Measurements from ENCODE around the gene MAPK8IP2. TPM values are rescaled to one million over a fixed set of nuclear protein-coding genes. Genes with fewer than 3 reads are reported as not detected.

Gene MAPK8IP2
- total and polyA plus RNA-seq, 2 of the 13 experiments (the other 11 are each of a cell fraction or from before 2014, with no cell fraction given): 1.3 to 2.6 TPM

DNA sequence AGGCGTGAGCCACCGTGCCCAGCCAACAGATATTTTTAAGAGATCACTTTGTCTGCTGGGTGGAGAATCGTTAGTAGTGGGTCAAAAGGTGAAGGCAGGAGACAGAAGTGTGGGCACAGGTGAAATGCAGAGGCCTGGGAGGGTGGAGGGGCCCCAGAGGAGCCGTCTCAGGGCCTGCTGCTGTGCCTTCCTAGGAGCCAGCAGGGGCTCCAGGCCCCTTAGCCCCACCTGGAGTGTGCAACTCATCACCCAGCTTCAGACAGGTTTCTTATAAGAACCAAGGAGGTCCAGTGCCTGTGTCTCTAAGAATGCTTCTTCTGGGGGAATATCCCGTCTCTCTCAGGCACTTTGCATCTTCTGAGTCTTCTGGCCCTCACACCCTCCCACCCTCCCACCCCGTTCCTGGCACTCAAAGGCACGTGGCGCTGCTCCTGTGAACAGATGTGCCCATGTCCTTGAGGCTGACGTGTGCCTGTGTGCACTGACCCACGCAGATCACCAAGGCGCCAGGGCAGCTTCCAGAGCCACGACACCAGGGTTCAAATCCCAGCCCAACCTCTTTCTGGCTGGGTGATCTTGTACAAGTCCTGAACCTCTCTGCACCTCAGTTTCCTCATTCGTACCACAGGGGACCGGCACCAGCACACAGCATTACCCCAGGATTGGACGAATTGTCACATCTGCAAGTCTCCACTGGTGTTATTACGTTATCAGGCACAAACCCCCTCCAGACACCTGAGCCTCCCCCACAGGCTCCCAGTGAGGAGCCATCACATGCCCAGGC lies 23.9 kb downstream of the MAPK8IP2 start:
- H3K27me3 ChIP-seq (ENCODE audit: control insufficient read depth in 1 of 2, insufficient read depth in 2 of 2, low read length in 2 of 2): no peaks in the 10 kb centered on the region; a peak in 1 of 5 replicates
- in situ Hi-C loops (cut with HindIII; ENCODE audit: extremely low pct_ligation_motif_present, low pct_unique_long_range_greater_than_20kb): loop anchor here (5.0 kb wide), 1 partner anchor 73 kb away; no protein-coding TSS in a partner anchor
- no peak for TF ChIP-seq PREB (CRISPR knock-in tag; IDR thresholded peaks at IDR 0.05)
- no peak for TF ChIP-seq SKIL (CRISPR knock-in tag; IDR thresholded peaks at IDR 0.05; ENCODE audit: borderline replicate concordance)
- no peak for TF ChIP-seq HHEX (CRISPR knock-in tag; IDR thresholded peaks at IDR 0.05)
- no peak for TF ChIP-seq RARA (CRISPR knock-in tag; IDR thresholded peaks at IDR 0.05)
- no peak for TF ChIP-seq ZNF331 (CRISPR knock-in tag; IDR thresholded peaks at IDR 0.05)
- no peak for TF ChIP-seq PHF21A (CRISPR knock-in tag; IDR thresholded peaks at IDR 0.05)
- no peak for TF ChIP-seq ZNF839 (CRISPR knock-in tag; IDR thresholded peaks at IDR 0.05; ENCODE audit: borderline replicate concordance)
- TF ChIP-seq, protein P1, sequence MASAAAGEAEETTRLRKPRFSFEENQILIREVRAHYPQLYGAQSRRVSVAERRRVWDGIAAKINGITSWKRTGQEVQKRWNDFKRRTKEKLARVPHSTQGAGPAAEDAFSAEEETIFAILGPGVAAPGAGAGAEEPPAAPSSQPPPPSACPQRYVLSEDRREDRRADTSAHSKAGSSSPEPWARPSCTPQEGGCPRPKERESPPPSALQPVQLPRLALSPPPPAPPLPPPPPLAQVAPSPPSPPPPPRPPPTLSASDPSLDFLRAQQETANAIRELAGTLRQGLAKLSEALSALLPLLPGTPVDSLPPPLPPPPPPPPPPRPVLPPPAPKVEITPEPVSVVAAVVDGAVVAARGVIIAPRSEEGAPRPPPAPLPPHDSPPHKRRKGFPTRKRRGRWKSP (CRISPR knock-in tag; IDR thresholded peaks at IDR 0.05): no peak
- no peak for TF ChIP-seq SOX5 (CRISPR knock-in tag; IDR thresholded peaks at IDR 0.05; ENCODE audit: borderline replicate concordance)
- TF ChIP-seq BORCS8-MEF2B (CRISPR knock-in tag; IDR thresholded peaks at IDR 0.05): no peak
- H4K20me1 ChIP-seq (ENCODE audit: insufficient read depth, low read length): no peaks in the 10 kb centered on the region
- H3K4me1 ChIP-seq (ENCODE audit: insufficient read depth, low read length): peaks cover 73% of the 10 kb centered on the region
- H2AFZ ChIP-seq (ENCODE audit: low read length): no peak overlapping the region
- H3K4me3 ChIP-seq (replicated peaks in 1 of 3; ENCODE audit: insufficient read depth in 1 of 3, low read depth in 2 of 3, low read length in 3 of 3): no peak overlapping the region
- H3K79me2 ChIP-seq (ENCODE audit: insufficient read depth, low read length): peaks cover 4% of the 10 kb centered on the region
- ChIA-PET CTCF (ENCODE audit: low intra/inter-chr PET ratio, low total read pairs) (no interaction called here), POLR2A (interaction anchor here (2.4 kb wide), 1 partner anchor 75 kb away, joined by 13 read pairs; no protein-coding TSS in a partner anchor)
- WGBS (ENCODE audit: low lambda C conversion rate): 87% methylated on average over 12 of the region's 16 CpGs
- intact Hi-C loops (cut with micrococcal nuclease; ENCODE audit: unreplicated experiment): no loop called here
- H3K27ac ChIP-seq (ENCODE audit: extremely low read length, insufficient read depth, low read length): no peak overlapping the region
- no peak overlapping the region for H3K4me2 ChIP-seq (ENCODE audit: low read depth, low read length)
- ATAC-seq (no peak), DNase-seq (ENCODE audit: low spot score) (no peak), FAIRE-seq (no peak)
- H3K9ac ChIP-seq (ENCODE audit: insufficient read depth, low read depth, low read length): no peak overlapping the region
- H3K36me3 ChIP-seq (replicated peaks in 1 of 2; ENCODE audit: control insufficient read depth in 1 of 2, insufficient read depth in 2 of 2, low read length in 2 of 2): no peaks in the 10 kb centered on the region
- BruUV-seq (replicated peaks): no TSS peak
- no peaks in the 10 kb centered on the region for H3K9me3 ChIP-seq (ENCODE audit: low read length)
